Activated naive CD4-positive, alpha-beta T cell treated with Interleukin-2 at 50 U/mL for 16 hours (primary cell): ENCODE results near the gene KRT5.

Experiments
- DNase-seq: peaks from one replicate; pipeline ENCODE4 v3.0.0-alpha.2; 2020

The KRT5 gene

GRCh38 chr12:52519826-52520662 is at the start of gene KRT5:
TSS of gene KRT5 (minus strand) at chr12:52520394. CDS start at chr12:52520296, 98 bp downstream.
- no peak for DNase-seq

GRCh38 chr12:52568111-52568510 is 47.9 kb upstream of the KRT5 start:
- no peak for DNase-seq

GRCh38 chr12:52566847-52567291 is 46.7 kb upstream of the KRT5 start:
- DNase-seq: no peak

GRCh38 chr12:52564582-52564981 is 44.4 kb upstream of the KRT5 start:
- no peak for DNase-seq

- DNase-seq: no peak
Measured at GRCh38 chr12:52561880-52562449, 41.8 kb upstream of the KRT5 start.

- no peak for DNase-seq
Measured at GRCh38 chr12:52559979-52560378, 39.8 kb upstream of the KRT5 start.

- no peak for DNase-seq
Measured at GRCh38 chr12:52558781-52559445, 38.7 kb upstream of the KRT5 start.

GRCh38 chr12:52557476-52557875 is 37.3 kb upstream of the KRT5 start:
- no peak for DNase-seq

- no peak for DNase-seq
Measured at GRCh38 chr12:52555577-52555976, 35.4 kb upstream of the KRT5 start.

GRCh38 chr12:52552681-52553195 is 32.5 kb upstream of the KRT5 start, which contains the start of gene KRT71:
TSS of gene KRT71 (minus strand) at chr12:52553145. CDS start at chr12:52553077, 68 bp downstream.
- no peak for DNase-seq

- DNase-seq: no peak
Measured at GRCh38 chr12:52552055-52552454, 31.9 kb upstream of the KRT5 start.

GRCh38 chr12:52551216-52551865 is 31.1 kb upstream of the KRT5 start:
- no peak for DNase-seq

- DNase-seq: no peak
Measured at GRCh38 chr12:52546126-52546525, 25.9 kb upstream of the KRT5 start.

GRCh38 chr12:52543985-52544883 is 24.0 kb upstream of the KRT5 start:
- no peak for DNase-seq

GRCh38 chr12:52542785-52543318 is 22.7 kb upstream of the KRT5 start:
- no peak for DNase-seq

GRCh38 chr12:52542157-52542556 is 22.0 kb upstream of the KRT5 start:
- no peak for DNase-seq

GRCh38 chr12:52541709-52542108 is 21.5 kb upstream of the KRT5 start:
- DNase-seq: no peak

GRCh38 chr12:52540531-52540930 is 20.3 kb upstream of the KRT5 start:
- DNase-seq: no peak

- DNase-seq: no peak
Measured at GRCh38 chr12:52539821-52540173, 19.6 kb upstream of the KRT5 start.

GRCh38 chr12:52539083-52539820 is 19.1 kb upstream of the KRT5 start:
- no peak for DNase-seq

GRCh38 chr12:52537101-52537500 is 16.9 kb upstream of the KRT5 start:
- no peak for DNase-seq
